ENCODE data around the gene IFNGR1. TPM values are rescaled to one million over a fixed set of nuclear protein-coding genes. Genes with fewer than 3 reads are reported as not detected.
A peak's percentile ranks its signal among the peaks of the same experiment; 100 is the strongest.

IFNGR1 gene
- total RNA-seq, 1 experiment from 2014 or later, result 19.5 TPM

DNA sequence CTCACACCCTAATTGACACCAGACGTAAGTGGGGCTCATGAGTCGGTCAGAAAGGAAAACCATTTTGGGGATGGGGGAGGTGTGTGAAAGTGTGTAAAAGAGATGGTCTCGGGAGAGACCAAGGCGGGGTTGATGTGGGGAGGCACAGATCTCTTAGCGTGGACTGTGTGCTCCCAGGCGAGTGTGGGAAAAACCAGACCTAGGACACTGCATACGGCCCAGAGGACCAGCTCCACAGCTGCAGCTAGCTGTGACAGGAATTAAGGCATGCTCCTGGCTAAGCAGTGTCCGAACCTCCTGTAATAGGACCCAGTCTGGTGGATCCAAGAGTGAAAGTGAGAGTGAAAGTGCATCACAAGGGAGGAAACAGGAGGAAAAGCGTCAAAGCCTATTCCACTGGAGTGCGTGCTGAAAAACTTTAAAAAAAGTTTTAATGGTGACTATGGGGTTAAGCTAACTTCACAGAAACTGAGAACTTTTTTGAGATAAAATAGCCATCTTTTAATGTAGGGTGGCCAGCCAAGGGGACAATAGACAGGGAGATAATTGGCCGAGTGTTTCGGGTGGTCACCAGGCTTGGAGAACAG, 55.4 kb downstream of the IFNGR1 start:
- Histone ChIP-seq H3K36me3 (ENCODE audit: low read depth) (no peaks in the 10 kb centered on the region), H3K79me2 (ENCODE audit: low read depth) (no peaks in the 10 kb centered on the region), H3K4me3 (no peak overlapping the region), H3K27ac (no peak overlapping the region), H3K9me2 (ENCODE audit: insufficient read depth) (no peaks in the 10 kb centered on the region), H2AFZ (no peak overlapping the region), H3F3A (ENCODE audit: insufficient read depth, low read depth) (peaks cover 18% of the 10 kb centered on the region; the same call in 1 of the 2 replicates), H3K9me3 (ENCODE audit: insufficient read depth, low read depth) (peaks cover 23% of the 10 kb centered on the region; the same call in 1 of the 2 replicates), H3K4me2 (no peak overlapping the region), H3K4me1 (replicated peaks; ENCODE audit: insufficient read depth) (peaks cover 17% of the 10 kb centered on the region; the same call in 1 of the 2 replicates), H3K27me3 (ENCODE audit: insufficient read depth, low read depth) (no peaks in the 10 kb centered on the region), H4K20me1 (ENCODE audit: insufficient read depth) (no peaks in the 10 kb centered on the region)
- intact Hi-C loops (cut with micrococcal nuclease; ENCODE audit: unreplicated experiment), result no loop called here
- DNase-seq, result no peak
- TF ChIP-seq EZH2 (IDR thresholded peaks at IDR 0.05; ENCODE audit: low read depth), result no peak
- TF ChIP-seq, protein P1, sequence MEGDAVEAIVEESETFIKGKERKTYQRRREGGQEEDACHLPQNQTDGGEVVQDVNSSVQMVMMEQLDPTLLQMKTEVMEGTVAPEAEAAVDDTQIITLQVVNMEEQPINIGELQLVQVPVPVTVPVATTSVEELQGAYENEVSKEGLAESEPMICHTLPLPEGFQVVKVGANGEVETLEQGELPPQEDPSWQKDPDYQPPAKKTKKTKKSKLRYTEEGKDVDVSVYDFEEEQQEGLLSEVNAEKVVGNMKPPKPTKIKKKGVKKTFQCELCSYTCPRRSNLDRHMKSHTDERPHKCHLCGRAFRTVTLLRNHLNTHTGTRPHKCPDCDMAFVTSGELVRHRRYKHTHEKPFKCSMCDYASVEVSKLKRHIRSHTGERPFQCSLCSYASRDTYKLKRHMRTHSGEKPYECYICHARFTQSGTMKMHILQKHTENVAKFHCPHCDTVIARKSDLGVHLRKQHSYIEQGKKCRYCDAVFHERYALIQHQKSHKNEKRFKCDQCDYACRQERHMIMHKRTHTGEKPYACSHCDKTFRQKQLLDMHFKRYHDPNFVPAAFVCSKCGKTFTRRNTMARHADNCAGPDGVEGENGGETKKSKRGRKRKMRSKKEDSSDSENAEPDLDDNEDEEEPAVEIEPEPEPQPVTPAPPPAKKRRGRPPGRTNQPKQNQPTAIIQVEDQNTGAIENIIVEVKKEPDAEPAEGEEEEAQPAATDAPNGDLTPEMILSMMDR (conservative IDR thresholded peaks at IDR 0.05), result no peak
- BruUV-seq (replicated peaks), result no TSS peak
- ChIA-PET POLR2A (ENCODE audit: unreplicated experiment) (no interaction called here), CTCF (no interaction called here)

DNA sequence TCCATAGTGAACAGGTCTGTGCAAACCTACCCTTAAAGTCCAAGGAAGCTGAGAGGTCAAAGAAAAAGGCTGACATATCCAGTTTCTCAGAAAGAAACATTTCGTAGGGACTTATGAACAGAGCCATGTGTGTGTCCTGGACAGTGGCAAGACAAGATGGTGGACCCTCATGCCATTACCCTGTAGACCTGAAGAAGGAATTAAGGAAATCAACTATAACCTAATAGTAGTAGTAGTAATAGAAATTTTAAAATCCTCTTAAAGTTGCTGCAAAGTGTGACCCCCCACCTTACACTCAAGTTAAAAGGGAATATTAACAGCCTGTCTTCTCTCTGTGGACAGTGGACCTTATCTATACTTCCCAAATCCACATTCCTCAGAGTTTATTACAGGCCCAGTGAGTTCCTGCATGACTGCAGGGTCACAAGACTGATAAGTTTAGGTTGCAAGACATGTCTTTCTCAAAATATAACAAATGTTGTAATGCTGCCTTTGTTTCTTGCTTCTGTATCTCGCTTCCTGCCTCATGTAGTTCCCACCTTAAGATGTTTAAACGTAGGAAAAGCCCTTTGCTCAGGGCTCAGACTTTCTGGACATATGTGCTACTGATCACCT, 56.4 kb downstream of the IFNGR1 start:
- H3K79me2 ChIP-seq (ENCODE audit: low read depth), result no peaks in the 10 kb centered on the region
- peaks cover 23% of the 10 kb centered on the region; the same call in 1 of the 2 replicates for H3K9me3 ChIP-seq (ENCODE audit: insufficient read depth, low read depth)
- ChIA-PET POLR2A (ENCODE audit: unreplicated experiment) (no interaction called here), CTCF (no interaction called here)
- no peak for DNase-seq
- BruUV-seq (replicated peaks), result no TSS peak
- H4K20me1 ChIP-seq (ENCODE audit: insufficient read depth), result no peaks in the 10 kb centered on the region
- H3K4me2 ChIP-seq, result no peak overlapping the region
- H3K36me3 ChIP-seq (ENCODE audit: low read depth), result no peaks in the 10 kb centered on the region
- H3F3A ChIP-seq (ENCODE audit: insufficient read depth, low read depth), result peaks cover 18% of the 10 kb centered on the region; the same call in 1 of the 2 replicates
- intact Hi-C loops (cut with micrococcal nuclease; ENCODE audit: unreplicated experiment), result no loop called here
- no peaks in the 10 kb centered on the region for H3K9me2 ChIP-seq (ENCODE audit: insufficient read depth)
- no peaks in the 10 kb centered on the region for H3K27me3 ChIP-seq (ENCODE audit: insufficient read depth, low read depth)
- no peak overlapping the region for H3K27ac ChIP-seq
- no peak overlapping the region for H2AFZ ChIP-seq
- no peak for TF ChIP-seq EZH2 (IDR thresholded peaks at IDR 0.05; ENCODE audit: low read depth)
- TF ChIP-seq, protein P1 (conservative IDR thresholded peaks at IDR 0.05), result no peak
- H3K4me1 ChIP-seq (replicated peaks; ENCODE audit: insufficient read depth), result peaks cover 17% of the 10 kb centered on the region; the same call in 1 of the 2 replicates
- H3K4me3 ChIP-seq, result no peak overlapping the region

DNA sequence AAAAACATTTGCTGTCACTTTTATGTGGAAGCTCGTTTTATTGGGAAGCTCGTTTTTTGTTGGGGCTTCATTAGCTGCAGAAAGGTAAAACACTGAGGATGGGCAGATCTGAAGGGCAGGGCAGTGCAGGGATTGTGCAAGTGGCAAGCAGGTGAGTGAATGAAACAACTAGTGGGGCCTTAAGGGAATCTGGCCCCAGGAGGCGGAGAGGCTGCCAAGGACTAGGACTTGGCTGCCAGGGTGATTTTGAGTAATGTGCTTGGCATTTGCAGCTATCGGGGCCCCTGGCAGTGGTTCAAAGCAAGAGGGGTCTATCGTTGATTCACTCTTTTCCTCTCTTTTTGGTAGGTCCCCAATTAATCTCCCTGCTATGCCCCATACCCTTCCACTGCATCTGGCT, 57.2 kb downstream of the IFNGR1 start:
- CTCF ChIA-PET, result no interaction called here

More for the DNA sequence above, 57.2 kb downstream of the IFNGR1 start:
- peaks cover 18% of the 10 kb centered on the region; the same call in 1 of the 2 replicates for H3F3A ChIP-seq (ENCODE audit: insufficient read depth, low read depth)
- H4K20me1 ChIP-seq (ENCODE audit: insufficient read depth), result no peaks in the 10 kb centered on the region
- H3K9me2 ChIP-seq (ENCODE audit: insufficient read depth), result no peaks in the 10 kb centered on the region
- H3K27ac ChIP-seq, result no peak overlapping the region
- intact Hi-C loops (cut with micrococcal nuclease; ENCODE audit: unreplicated experiment), result no loop called here
- H3K4me1 ChIP-seq (replicated peaks; ENCODE audit: insufficient read depth), result peaks cover 17% of the 10 kb centered on the region; the same call in 1 of the 2 replicates
- no TSS peak for BruUV-seq (replicated peaks)
- H3K79me2 ChIP-seq (ENCODE audit: low read depth), result no peaks in the 10 kb centered on the region
- peak in 1 of 2 experiments; percentile 30 for DNase-seq
- H3K9me3 ChIP-seq (ENCODE audit: insufficient read depth, low read depth), result peaks cover 23% of the 10 kb centered on the region; the same call in 1 of the 2 replicates
- H3K4me2 ChIP-seq, result no peak overlapping the region
- H2AFZ ChIP-seq, result no peak overlapping the region
- POLR2A ChIA-PET (ENCODE audit: unreplicated experiment), result interaction anchor here (0.5 kb wide), 1 partner anchor 278 kb away, joined by 4 read pairs; no protein-coding TSS in a partner anchor
- no peaks in the 10 kb centered on the region for H3K36me3 ChIP-seq (ENCODE audit: low read depth)
- H3K27me3 ChIP-seq (ENCODE audit: insufficient read depth, low read depth), result no peaks in the 10 kb centered on the region
- H3K4me3 ChIP-seq, result no peak overlapping the region
- TF ChIP-seq, protein P1 (conservative IDR thresholded peaks at IDR 0.05), result no peak
- TF ChIP-seq EZH2 (IDR thresholded peaks at IDR 0.05; ENCODE audit: low read depth), result no peak

Data from PC-9 (cell line).